ENCODE results near the gene CCDC124. TPM values are rescaled to one million over a fixed set of nuclear protein-coding genes. Genes with fewer than 3 reads are reported as not detected.
A peak's percentile ranks its signal among the peaks of the same experiment; 100 is the strongest.
"Not testable (repeated sequence)": the region's sequence is repeated elsewhere in the genome, so short reads cannot be mapped to it uniquely, and the experiment has no call there.

The CCDC124 gene, protein sequence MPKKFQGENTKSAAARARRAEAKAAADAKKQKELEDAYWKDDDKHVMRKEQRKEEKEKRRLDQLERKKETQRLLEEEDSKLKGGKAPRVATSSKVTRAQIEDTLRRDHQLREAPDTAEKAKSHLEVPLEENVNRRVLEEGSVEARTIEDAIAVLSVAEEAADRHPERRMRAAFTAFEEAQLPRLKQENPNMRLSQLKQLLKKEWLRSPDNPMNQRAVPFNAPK
- total RNA-seq (2021) (131 and 135 TPM in 2 replicates), Bru-seq, nascent RNA (percentile 63 among the genes with signal in this experiment), BruChase-seq, experiment 1, labeled RNA remaining after a 2-hour chase (percentile 63 among the genes with signal in this experiment), BruChase-seq, experiment 2, labeled RNA remaining after a 6-hour chase (percentile 74 among the genes with signal in this experiment)
- long read RNA-seq, transcript CCDC124-201 (5 exons, 938 nt), result major isoform, 160 of 201 reads
- long read RNA-seq, partial matches to known transcripts, result 34 of 201 reads
- long read RNA-seq, other reads (novel, unspliced or antisense), result 7 of 201 reads

DNA sequence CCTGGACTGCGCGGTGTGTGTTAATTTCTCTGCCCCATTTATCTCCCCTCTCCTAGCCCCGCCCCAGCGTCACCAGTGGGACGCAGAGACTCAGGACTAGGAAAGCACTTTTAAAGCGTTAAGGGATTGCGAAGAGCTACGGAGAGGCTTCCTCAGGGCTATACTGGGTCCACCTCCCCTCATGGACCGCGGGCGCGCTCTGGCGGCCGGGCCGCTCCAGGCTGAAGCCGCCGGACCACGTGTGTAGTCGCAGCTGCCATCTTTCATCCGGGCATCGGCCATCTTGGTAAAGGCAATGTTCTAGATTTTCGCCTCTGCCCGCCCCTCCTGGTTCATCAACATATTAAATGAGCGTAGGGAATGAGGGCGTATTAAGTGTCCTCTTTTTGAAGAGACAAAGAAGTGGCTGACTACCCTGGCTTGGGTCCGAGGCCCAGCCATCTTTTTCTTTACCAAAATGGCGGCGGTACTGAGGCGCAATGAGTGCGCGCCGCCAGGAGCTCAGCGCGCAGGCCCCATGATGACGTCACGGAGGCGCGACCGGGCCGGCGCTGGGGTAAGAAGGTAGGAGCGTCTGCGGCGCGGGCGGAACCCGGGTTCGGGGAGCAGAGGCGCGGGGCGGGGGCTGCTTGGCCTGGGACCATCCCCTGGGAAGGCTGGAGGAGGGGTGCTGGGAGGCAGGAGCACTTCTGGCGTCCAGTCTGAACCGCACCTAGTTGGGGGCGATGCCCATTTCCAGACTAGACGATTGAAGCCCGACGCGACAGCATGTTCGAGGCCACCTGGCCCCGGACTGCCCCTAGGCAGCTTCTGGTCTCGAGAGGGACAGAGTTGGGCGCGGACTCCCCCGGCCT, at the start of gene CCDC124:
CCDC124 (plus strand) TSS at position 531 of the 854 bp plus-strand sequence. CDS start 3,406 bp downstream, outside the sequence.
- TF ChIP-seq, protein P1, sequence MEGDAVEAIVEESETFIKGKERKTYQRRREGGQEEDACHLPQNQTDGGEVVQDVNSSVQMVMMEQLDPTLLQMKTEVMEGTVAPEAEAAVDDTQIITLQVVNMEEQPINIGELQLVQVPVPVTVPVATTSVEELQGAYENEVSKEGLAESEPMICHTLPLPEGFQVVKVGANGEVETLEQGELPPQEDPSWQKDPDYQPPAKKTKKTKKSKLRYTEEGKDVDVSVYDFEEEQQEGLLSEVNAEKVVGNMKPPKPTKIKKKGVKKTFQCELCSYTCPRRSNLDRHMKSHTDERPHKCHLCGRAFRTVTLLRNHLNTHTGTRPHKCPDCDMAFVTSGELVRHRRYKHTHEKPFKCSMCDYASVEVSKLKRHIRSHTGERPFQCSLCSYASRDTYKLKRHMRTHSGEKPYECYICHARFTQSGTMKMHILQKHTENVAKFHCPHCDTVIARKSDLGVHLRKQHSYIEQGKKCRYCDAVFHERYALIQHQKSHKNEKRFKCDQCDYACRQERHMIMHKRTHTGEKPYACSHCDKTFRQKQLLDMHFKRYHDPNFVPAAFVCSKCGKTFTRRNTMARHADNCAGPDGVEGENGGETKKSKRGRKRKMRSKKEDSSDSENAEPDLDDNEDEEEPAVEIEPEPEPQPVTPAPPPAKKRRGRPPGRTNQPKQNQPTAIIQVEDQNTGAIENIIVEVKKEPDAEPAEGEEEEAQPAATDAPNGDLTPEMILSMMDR (conservative IDR thresholded peaks at IDR 0.05; ENCODE audit: low read depth, low read length), result peak; percentile 98
- TF ChIP-seq EZH2 (IDR thresholded peaks at IDR 0.05; ENCODE audit: borderline replicate concordance, low read depth, low read length, poor library complexity, severe bottlenecking), result no peak
- no peaks in the 10 kb centered on the region for H3K36me3 ChIP-seq (ENCODE audit: insufficient read depth, low read length, poor library complexity, severe bottlenecking)
- peaks cover 11% of the 10 kb centered on the region for H3K4me1 ChIP-seq (ENCODE audit: insufficient read depth, low read length, poor library complexity, severe bottlenecking)
- peak; percentile 95 for DNase-seq (ENCODE audit: low spot score)
- CTCF ChIA-PET, result interaction anchor here (0.5 to 1.4 kb wide), 7 partner anchors 11 to 538 kb away, joined by 3 to 55 read pairs (median 3); partner anchors contain the start of genes RPL18A and SLC5A5
- POLR2A ChIA-PET (ENCODE audit: low non-redundant PET), result interaction anchor here (0.9 kb wide), 1 partner anchor 73 kb away, joined by 4 read pairs; the partner anchor contains the start of gene RPL18A
- TSS peak; percentile 81 for BruUV-seq (replicated peaks)
- H3K27ac ChIP-seq (ENCODE audit: low read depth, low read length, poor library complexity, severe bottlenecking), result peak within 1 kb of the TSS; percentile 97
- peak within 1 kb of the TSS; percentile 85 for H3K4me3 ChIP-seq (ENCODE audit: low read depth, low read length, poor library complexity, severe bottlenecking)
- intact Hi-C loops (cut with micrococcal nuclease; ENCODE audit: unreplicated experiment), result loop anchor here (1.0 to 5.0 kb wide), 3 partner anchors 60 to 126 kb away; partner anchors contain the start of genes RPL18A and SLC5A5
- H3K27me3 ChIP-seq (replicated peaks; ENCODE audit: insufficient read depth, low read depth, low read length, poor library complexity), result no peaks in the 10 kb centered on the region
- H3K9me3 ChIP-seq (ENCODE audit: low read depth, low read length, poor library complexity, severe bottlenecking), result no peaks in the 10 kb centered on the region

DNA sequence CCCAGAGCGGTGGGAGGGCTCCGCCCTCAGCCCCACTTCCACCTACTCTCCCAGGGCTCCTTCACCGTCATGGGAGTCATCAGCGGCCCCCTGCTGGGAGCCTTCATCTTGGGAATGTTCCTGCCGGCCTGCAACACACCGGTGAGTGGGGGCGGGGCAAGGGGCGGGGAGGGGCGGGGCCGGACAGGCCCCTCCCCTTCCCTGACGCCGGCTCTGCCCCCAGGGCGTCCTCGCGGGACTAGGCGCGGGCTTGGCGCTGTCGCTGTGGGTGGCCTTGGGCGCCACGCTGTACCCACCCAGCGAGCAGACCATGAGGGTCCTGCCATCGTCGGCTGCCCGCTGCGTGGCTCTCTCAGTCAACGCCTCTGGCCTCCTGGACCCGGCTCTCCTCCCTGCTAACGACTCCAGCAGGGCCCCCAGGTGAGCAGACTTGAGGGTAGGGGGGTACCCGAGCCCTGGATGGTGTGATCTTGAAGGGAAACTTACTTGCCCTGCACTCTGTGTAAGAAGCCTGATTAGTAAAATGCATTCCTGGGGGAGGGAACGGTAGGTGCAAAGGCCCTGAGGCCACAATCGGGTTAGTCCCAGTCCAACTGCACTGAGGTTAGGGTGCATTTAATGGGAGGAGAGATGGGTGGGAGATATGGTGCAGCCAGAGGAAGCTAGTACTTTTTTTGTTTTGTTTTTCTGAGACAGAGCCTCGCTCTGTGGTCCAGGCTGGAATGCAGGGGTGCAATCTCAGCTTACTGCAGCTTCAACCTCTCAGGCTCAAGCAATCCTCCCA, 49.0 kb upstream of the CCDC124 start:
- H3K4me1 ChIP-seq (ENCODE audit: insufficient read depth, low read length, poor library complexity, severe bottlenecking), result no peaks in the 10 kb centered on the region
- no peaks in the 10 kb centered on the region for H3K27me3 ChIP-seq (replicated peaks; ENCODE audit: insufficient read depth, low read depth, low read length, poor library complexity)
- no peak for DNase-seq (ENCODE audit: low spot score)
- intact Hi-C loops (cut with micrococcal nuclease; ENCODE audit: unreplicated experiment), result no loop called here
- POLR2A ChIA-PET (ENCODE audit: low non-redundant PET), result no interaction called here
- H3K36me3 ChIP-seq (ENCODE audit: insufficient read depth, low read length, poor library complexity, severe bottlenecking), result no peaks in the 10 kb centered on the region
- no TSS peak for BruUV-seq (replicated peaks)
- H3K27ac ChIP-seq (ENCODE audit: low read depth, low read length, poor library complexity, severe bottlenecking), result no peak overlapping the region
- CTCF ChIA-PET, result no interaction called here
- H3K4me3 ChIP-seq (ENCODE audit: low read depth, low read length, poor library complexity, severe bottlenecking), result no peak overlapping the region
- TF ChIP-seq, protein P1 (conservative IDR thresholded peaks at IDR 0.05; ENCODE audit: low read depth, low read length), result no peak
- no peak for TF ChIP-seq EZH2 (IDR thresholded peaks at IDR 0.05; ENCODE audit: borderline replicate concordance, low read depth, low read length, poor library complexity, severe bottlenecking)
- no peaks in the 10 kb centered on the region for H3K9me3 ChIP-seq (ENCODE audit: low read depth, low read length, poor library complexity, severe bottlenecking)

DNA sequence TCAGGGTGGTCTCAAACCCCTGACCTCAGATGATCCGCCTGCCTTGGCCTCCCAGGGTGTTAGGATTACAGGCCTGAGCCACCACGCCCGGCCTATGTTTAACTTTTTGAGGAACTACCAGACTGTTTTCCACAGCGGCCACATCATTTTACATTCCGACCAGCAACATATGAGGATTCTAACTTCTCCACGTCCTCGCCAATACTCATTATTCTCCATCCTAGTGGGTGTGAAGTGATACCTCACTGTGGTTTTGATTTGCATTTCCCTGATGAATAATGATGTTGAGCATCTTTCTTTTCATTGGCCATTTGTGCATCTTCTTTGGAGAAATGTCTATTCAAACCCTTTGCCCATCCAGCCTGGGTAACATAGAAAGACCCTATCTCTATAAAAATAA, 46.3 kb upstream of the CCDC124 start:
- Histone ChIP-seq H3K36me3 (ENCODE audit: insufficient read depth, low read length, poor library complexity, severe bottlenecking) (no peaks in the 10 kb centered on the region), H3K27ac (ENCODE audit: low read depth, low read length, poor library complexity, severe bottlenecking) (no peak overlapping the region), H3K4me3 (ENCODE audit: low read depth, low read length, poor library complexity, severe bottlenecking) (no peak overlapping the region), H3K27me3 (replicated peaks; ENCODE audit: insufficient read depth, low read depth, low read length, poor library complexity) (no peaks in the 10 kb centered on the region), H3K4me1 (ENCODE audit: insufficient read depth, low read length, poor library complexity, severe bottlenecking) (no peaks in the 10 kb centered on the region), H3K9me3 (ENCODE audit: low read depth, low read length, poor library complexity, severe bottlenecking) (no peaks in the 10 kb centered on the region)
- intact Hi-C loops (cut with micrococcal nuclease; ENCODE audit: unreplicated experiment), result no loop called here
- no peak for DNase-seq (ENCODE audit: low spot score)
- ChIA-PET POLR2A (ENCODE audit: low non-redundant PET) (no interaction called here), CTCF (no interaction called here)
- no TSS peak for BruUV-seq (replicated peaks)
- TF ChIP-seq, protein P1 (conservative IDR thresholded peaks at IDR 0.05; ENCODE audit: low read depth, low read length), result no peak
- no peak for TF ChIP-seq EZH2 (IDR thresholded peaks at IDR 0.05; ENCODE audit: borderline replicate concordance, low read depth, low read length, poor library complexity, severe bottlenecking)

DNA sequence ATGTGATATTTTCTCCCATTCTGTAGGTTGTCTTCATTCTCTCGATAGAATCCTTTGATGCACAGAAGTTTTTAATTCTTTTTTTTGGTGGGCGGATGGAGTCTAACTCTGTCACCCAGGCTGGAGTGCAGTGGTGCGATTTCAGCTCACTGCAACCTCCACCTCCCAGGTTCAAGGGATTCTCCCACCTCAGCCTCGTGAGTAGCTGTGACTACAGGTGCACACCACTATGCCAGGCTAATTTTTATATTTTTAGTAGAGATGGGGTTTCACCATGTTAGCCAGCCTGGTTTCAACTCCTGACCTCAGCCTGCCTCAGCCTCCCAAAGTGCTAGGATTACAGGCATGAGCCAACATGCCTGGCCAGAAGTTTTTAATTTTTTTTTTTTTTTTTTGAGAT, 45.6 kb upstream of the CCDC124 start:
- BruUV-seq (replicated peaks); H3K4me1 ChIP-seq (ENCODE audit: insufficient read depth, low read length, poor library complexity, severe bottlenecking); CTCF ChIA-PET; H3K27ac ChIP-seq (ENCODE audit: low read depth, low read length, poor library complexity, severe bottlenecking); intact Hi-C loops (cut with micrococcal nuclease; ENCODE audit: unreplicated experiment); POLR2A ChIA-PET (ENCODE audit: low non-redundant PET); DNase-seq (ENCODE audit: low spot score); H3K9me3 ChIP-seq (ENCODE audit: low read depth, low read length, poor library complexity, severe bottlenecking); H3K27me3 ChIP-seq (replicated peaks; ENCODE audit: insufficient read depth, low read depth, low read length, poor library complexity); H3K4me3 ChIP-seq (ENCODE audit: low read depth, low read length, poor library complexity, severe bottlenecking); H3K36me3 ChIP-seq (ENCODE audit: insufficient read depth, low read length, poor library complexity, severe bottlenecking): not testable (repeated sequence)
